GM18517 (cell line): Measurements from ENCODE around the gene SYNE2.
A peak's percentile ranks its signal among the peaks of the same experiment; 100 is the strongest.
"Not testable (repeated sequence)": the region's sequence is repeated elsewhere in the genome, so short reads cannot be mapped to it uniquely, and the experiment has no call there.

Source experiments
- ATAC-seq: cut with Tn5 transposase; IDR thresholded peaks from one replicate; pipeline ENCODE4 v1.9.1; 2021; ENCODE audit warnings: mild to moderate bottlenecking, moderate library complexity; ENCODE audit not compliant: unreplicated experiment

The SYNE2 gene, protein sequence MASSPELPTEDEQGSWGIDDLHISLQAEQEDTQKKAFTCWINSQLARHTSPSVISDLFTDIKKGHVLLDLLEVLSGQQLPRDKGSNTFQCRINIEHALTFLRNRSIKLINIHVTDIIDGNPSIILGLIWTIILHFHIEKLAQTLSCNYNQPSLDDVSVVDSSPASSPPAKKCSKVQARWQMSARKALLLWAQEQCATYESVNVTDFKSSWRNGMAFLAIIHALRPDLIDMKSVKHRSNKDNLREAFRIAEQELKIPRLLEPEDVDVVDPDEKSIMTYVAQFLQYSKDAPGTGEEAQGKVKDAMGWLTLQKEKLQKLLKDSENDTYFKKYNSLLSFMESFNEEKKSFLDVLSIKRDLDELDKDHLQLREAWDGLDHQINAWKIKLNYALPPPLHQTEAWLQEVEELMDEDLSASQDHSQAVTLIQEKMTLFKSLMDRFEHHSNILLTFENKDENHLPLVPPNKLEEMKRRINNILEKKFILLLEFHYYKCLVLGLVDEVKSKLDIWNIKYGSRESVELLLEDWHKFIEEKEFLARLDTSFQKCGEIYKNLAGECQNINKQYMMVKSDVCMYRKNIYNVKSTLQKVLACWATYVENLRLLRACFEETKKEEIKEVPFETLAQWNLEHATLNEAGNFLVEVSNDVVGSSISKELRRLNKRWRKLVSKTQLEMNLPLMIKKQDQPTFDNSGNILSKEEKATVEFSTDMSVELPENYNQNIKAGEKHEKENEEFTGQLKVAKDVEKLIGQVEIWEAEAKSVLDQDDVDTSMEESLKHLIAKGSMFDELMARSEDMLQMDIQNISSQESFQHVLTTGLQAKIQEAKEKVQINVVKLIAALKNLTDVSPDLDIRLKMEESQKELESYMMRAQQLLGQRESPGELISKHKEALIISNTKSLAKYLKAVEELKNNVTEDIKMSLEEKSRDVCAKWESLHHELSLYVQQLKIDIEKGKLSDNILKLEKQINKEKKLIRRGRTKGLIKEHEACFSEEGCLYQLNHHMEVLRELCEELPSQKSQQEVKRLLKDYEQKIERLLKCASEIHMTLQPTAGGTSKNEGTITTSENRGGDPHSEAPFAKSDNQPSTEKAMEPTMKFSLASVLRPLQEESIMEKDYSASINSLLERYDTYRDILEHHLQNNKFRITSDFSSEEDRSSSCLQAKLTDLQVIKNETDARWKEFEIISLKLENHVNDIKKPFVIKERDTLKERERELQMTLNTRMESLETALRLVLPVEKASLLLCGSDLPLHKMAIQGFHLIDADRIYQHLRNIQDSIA (N-terminal part only)

DNA sequence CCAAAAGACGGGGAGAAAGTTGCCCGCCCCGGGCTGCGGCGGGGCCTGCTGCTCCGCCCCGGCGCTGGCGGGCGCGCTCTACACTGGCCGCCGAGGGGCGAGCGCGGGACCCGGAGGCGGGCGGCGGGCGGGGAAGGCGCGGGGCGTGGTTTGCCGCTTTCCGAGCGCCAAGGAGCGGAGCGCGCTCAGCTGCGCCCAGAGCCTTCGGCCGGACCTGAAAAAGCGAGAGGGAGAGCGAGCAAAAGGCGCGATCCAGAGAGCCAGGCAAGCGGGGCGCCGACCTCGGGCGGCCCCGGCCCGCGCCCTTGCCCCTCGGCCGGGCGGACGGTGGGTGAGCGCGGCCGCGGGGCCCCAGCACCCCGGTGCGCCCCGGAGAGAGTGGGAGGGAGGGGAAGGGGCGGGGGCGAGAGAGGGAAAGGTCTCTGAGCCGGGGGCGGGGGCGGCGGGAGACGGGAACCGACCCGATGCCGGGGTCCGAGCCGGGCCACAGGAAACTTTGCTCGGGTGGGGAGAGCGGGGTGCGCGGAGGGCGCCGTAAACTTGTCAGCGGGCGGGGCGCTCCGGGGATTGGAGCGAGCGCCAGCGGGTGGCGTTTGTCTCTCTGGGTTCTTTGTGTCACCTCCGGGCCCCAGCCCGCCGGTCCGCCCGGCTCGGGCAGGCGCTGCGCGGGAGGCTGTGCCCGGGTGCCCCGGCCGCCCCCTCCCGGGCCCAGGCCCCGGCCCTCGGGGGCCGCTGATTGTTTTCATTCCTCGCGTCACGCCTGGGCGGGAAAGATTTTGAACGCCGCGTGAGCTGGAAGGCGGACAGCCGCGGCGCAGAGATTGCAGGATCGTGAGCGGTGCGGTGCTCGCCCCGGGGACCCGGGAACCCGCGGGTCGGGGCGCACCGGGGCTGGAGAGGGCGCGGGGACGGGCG is at the start of gene SYNE2:
TSS of gene SYNE2 (plus strand) at position 188 of the 915 bp plus-strand sequence. CDS start 56,145 bp downstream, outside the sequence.
- peak; percentile 75 for ATAC-seq

DNA sequence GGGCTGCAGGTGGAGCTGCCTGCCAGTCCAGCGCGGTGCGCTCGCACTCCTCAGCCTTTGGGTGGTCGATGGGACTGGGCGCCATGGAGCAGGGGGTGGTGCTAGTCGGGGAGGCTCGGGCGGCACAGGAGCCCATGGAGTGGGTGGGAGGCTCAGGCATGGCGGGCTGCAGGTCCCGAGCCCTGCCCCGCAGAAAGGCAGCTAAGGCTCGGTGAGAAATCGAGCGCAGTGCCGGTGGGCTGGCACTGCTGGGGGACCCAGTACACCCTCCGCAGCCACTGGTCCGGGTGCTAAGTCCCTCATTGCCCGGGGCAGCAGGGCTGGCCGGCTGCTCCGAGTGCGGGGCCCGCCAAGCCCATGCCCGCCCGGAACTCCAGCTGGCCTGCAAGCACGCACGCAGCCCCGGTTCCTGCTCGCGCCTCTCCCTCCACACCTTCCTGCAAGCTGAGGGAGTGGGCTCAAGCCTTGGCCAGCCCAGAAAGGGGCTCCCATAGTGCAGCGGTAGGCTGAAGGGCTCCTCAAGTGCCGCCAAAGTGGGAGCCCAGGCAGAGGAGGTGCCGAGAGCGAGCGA is 49.5 kb upstream of the SYNE2 start:
- ATAC-seq: not testable (repeated sequence)

DNA sequence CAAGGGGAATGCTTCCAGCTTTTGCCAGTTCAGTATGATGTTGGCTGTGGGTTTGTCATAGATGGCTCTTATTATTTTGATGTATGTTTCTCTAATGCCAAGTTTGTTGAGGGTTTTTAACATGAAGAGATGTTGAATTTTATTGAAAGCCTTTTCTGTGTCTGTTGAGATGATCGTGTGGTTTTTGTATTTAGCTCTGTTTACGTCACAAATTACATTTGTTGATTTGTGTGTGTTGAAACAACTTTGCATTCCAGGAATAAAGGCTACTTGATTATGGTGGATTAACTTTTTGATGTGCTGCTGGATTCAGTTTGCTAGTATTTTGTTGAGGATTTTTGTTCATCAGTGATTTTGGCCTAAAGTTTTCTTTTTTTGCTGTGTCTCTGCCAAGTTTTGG is 46.7 kb upstream of the SYNE2 start:
- not testable (repeated sequence) for ATAC-seq

DNA sequence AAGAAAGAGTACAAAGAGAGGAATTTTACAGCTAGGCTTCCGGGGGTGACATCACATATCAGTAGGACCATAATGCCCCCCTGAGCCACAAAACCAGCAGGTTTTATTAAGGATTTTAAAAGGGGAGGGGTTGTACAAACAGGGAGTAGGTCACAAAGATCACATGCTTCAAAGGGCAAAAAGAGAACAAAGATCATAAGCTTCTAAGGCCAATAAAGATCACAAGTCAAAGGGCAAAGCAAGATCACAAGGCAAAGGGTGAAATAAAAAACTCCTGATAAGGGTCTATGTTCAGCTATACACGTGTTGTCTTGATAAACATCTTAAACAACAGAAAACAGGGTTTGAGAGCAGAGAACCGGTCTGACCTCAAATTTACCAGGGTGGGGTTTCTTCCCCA is 41.1 kb upstream of the SYNE2 start:
- not testable (repeated sequence) for ATAC-seq

DNA sequence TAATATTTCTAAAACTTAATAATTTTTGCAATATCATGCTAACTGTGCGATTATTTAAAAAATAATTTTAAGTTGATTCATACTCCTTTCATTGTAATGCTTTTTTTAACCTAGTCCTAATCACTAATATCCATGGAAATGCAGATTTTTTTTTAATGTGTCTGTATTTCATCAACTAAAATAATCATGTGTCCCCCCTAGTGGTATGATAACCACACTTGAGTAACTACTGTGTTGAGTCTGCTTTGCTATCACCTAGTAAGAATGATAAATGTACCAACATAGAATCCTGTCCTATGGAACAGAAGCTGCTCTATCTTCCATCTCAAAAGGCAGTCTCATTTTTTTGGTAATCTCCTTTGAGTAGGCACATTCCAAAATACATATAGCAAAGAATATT is 19.1 kb upstream of the SYNE2 start:
- no peak for ATAC-seq

DNA sequence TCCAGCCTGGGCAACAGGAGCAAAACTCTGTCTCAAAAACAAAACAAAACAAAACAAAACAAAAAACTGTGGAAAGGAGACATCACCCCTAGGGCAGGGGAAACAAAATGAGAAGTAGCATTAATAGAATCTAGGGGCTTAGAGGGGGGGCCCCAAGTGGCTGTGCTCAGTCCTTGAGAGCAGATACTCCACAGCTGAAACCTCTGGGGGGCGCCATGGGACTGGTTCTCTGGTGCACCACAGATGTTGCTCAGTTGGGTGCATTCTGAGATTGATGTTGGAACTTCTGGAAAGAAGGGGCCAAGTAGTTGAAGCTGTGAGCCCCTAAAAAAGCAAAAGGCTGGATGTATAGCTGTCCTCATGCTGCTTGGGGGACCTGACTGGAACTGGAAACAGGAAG is 11.8 kb upstream of the SYNE2 start:
- no peak for ATAC-seq

DNA sequence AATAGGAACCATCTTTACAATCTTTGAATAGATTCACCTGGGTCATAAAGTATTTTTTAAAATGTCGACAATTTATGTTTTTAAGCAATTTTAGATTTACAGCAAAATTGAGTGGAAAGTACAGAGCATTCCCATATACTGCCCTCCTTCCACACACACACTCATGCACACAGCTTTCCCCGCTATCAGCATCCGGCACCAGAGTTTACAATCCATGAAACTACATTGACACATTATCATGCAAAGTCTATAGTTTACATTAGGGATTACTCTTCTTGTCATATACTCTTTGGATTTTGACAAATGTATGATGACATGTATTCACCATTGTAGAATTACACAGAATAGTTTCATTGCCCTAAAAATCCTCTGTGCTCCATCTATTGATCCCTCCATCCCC is 9.0 kb upstream of the SYNE2 start:
- no peak for ATAC-seq

DNA sequence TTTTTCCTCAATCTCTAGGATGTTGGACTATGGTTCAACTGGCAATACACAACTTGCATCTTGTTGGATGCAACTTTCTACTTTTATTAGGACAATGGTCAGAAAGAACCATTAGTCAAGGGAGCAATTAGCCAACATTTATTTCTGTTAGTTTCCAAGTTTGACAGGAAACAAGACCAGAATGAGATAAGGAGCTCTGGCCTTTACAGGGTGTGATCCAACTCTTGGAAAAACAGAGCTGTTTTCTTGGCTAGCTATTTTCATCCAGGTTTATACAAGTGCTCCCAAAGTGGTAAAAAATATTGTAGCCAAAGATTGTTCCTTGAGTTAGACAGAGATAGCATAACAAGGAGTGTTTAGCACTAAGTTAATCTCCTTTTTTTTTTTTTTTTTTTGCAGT is 3.9 kb upstream of the SYNE2 start:
- ATAC-seq: no peak

DNA sequence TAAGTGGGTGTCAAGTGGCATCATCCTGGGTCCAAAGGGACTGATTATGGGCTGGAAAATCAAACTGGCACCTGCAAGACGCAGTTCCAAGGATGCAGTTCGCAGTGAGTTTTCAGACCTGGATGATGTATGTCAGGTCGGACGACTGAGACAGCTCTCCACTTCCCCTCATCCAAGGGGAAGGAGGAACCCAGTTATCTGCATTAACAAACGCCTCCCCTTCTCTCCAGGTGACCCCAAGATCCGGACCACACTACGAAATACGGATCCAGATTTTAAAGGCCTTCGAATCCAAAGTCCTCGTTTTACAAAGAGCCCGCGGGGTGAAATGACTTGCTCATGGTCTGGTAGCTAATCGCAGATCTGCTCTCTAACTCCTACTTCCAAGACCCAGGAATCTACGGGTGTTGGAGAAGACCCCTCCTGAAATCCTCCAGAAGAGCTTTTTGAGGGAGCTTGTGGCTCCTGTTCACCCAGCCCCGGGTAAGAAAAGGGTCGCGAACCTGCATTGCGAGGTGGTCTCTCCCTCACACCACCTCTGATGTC is 460 bp upstream of the SYNE2 start:
- ATAC-seq: peak; percentile 24

DNA sequence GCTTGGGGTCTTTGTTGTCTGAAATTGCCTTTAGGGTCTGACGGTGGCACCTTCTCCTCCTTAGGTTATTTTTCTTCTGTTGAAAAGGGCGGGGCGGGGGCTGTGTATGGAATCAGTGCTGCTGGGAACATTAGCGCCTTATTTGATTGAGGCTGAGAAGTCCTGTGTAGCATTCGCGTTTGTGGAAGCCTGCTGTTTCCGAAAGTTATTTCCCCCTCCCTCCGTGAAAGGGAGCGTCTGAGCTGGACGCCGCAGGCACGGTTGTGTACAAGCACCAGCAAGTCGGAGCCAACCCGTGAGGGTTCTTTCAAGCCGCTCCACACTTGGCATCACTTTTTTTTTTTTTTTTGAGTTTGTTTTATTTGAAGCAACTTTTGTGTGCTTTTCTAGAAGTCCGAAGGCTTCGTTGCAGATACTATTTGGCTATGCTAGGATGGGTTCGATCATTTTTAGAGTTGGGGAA is 1.1 kb downstream of the SYNE2 start:
- no peak for ATAC-seq

DNA sequence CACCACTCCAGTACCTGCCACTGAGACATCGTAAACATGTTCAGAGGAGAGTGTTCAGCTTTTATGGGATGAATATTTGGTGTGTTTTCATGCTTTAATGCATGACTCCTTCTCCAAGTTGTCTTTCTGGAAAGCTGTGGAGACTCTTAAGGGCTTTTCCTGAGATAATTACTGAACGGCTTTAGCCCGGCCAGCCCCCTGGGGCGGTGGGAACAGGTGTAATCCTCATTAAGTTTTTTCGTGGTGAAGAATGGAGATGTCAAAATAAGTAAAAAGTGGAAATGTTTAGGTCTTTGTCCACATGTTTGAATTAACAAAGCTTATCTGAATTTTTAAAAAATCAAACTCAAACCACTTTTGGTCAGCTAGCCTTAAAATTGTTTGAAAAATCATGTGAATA is 1.5 kb downstream of the SYNE2 start:
- no peak for ATAC-seq

DNA sequence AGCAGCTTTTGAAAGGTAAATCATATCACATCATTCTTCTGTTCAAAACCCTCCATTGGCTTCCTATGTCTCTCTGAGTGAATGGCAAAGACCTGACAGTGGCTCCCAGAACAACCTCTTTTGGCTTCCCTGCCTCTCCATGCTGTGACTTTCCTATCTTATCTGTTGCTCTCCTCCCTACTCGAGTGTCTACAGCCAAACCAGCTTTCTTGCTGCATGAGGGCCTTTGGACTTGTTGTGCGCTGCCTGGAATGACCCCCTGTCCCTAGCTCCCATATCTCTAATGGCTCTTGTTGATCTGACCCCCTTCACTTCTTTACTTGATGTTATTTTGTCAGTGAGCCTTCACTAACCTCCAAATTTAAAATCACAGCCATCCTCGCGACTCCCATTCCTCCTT is 2.5 kb downstream of the SYNE2 start:
- ATAC-seq: no peak

DNA sequence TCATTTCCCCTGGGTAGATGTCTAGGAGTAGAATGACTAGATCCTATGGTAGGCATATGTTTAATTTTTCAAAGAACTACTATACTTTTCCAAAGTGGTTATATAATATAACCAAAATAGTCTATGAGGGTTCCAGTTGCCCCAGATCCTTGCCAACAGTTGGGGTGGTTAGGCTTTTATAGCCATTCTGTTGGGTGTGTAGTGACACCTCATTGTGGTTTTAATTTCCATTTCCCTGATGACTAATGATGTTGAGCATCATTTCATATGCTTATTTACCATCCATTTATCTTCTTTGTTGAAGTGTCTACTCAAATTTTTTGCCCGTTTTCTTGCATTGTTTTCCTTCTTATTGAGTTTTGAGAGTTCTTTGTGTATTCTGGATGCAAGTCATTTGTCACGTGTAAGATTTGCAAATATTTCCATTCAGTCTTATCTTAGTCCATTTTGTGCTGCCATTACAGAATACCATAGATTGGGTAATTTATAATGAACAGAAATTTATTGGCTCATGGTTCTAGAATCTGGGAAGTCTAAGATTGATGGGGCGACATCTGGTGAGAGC is 4.7 kb downstream of the SYNE2 start:
- ATAC-seq: no peak

DNA sequence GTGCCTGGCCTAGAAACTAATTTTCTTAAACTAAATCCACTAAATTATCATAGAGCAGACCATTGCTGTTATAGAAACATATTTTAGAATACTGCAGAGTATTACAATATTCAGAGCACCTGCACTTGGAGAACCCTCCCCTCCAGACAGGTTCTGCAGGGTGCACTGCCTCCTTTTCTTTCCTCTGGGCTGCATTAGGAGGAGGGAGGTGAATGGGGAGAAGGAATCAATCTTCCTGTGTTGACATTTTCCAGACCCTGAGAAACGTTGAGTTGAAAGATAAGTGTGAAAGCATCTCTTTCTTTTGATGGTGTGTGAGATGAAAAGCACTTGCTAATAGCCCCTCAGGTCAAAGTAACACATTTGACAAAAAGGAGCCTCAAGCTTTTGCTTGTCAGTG is 7.3 kb downstream of the SYNE2 start:
- ATAC-seq: no peak

DNA sequence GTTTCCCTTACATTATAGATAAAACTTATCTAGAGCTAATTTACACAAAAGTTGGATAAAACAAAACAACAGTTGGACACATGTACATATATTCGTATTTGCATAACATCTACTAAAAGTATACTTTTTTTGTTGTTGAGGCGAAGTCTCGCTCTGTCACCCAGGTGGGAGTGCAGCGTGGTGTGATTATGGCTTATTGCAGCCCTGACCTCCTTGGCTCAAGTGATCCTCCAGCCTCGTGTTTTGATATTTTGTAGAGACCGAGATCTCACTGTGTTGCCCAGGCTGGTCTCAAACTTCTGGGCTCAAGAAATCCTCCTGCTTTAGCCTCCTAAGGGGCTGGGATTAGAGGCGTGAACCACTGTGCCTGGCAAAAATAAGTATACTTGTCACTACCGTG is 9.4 kb downstream of the SYNE2 start:
- no peak for ATAC-seq

DNA sequence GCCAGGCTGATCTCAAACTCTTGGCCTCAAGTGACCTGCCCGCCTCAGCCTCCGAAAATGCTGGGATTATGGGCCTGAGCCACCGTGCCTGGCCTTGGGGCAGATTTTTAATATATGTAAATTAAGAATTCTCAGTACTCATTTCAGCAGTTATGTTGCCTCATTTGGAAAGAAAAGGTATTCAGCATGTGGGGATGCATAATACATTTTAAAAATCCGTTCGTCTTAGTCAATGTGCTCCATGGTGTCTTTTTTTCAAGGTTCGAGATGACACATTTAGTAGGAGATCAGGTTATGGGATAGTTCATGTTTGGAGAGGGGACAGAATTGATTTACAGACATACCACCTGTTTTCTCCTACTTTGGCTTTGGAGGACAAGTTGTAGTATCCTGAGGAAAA is 10.2 kb downstream of the SYNE2 start:
- ATAC-seq: no peak

DNA sequence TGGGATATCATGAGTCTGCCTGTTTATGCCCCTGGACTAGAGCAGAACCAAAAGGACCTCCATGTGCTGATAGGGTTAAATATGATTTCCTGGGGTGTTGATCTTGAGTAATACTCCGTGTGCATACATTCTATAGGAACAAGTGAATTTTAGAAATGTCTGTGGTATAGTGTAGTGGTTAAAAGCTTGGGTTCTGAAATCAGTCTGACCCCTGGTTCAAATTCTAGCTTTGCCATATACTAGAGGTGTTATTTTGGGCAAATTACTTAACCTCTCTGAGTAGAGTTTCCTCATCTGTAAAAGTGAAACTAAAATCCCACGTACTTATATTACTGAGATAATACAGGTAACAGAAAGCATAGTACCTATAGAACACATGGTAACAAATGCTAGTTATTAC is 12.0 kb downstream of the SYNE2 start:
- peak; percentile 36 for ATAC-seq

DNA sequence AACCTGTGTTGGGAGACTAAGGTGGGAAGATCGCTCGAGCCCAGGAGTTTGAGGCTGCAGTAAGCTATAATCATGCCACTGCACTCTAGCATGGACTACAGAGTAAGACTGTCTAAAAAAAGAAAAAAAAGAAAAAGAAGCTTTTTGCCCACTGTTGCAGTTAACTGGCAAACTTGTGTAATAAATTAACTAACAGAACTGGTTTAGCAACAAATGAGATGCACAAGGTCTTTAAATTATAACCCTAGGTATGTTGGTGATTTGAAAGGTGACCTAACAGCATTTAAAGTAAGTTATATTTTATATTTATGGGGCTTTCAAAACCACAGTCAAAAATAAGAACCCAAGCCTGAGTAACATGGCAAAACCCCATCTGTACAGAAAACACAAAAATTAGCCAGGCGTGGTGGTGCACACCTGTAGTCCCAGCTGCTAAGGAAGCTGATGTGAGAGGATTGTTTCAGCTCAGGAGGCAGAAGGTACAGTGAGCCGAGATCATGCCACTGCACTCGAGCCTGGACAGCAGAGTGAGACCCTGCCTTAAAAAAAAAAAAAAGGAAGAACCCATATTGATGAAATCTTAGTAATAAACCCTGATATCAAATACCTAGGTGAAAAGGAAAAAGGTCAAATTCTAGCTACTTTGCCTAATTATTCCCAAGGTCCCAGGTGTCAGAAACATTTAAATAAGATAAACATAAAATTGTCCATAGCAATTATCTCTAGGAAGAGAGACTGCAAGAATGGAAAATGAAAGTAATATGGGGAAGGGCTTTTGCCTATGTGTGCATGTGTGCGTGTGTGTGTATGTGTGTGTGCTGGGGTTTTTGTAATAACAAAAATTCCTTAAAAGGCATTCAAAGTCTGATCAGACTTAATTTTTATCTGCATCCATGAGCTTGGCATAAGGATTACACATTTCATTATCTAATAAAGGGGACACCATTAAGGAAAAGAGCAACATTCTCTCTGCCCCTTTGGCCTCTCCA is 15.4 kb downstream of the SYNE2 start:
- no peak for ATAC-seq
